ENCODE measurements around the gene MAPK8IP2.

The MAPK8IP2 gene
- 0.31 to 1.1 reads per million in 2 donors for total RNA-seq

- DNase-seq = no peak
These were observed at the start of gene MAPK8IP2 for GRCh38 chr22:50600538-50600937. Gene MAPK8IP2, plus strand, starts transcription at chr22:50600793. Its CDS starts 26 bp downstream, at chr22:50600819.

DNA sequence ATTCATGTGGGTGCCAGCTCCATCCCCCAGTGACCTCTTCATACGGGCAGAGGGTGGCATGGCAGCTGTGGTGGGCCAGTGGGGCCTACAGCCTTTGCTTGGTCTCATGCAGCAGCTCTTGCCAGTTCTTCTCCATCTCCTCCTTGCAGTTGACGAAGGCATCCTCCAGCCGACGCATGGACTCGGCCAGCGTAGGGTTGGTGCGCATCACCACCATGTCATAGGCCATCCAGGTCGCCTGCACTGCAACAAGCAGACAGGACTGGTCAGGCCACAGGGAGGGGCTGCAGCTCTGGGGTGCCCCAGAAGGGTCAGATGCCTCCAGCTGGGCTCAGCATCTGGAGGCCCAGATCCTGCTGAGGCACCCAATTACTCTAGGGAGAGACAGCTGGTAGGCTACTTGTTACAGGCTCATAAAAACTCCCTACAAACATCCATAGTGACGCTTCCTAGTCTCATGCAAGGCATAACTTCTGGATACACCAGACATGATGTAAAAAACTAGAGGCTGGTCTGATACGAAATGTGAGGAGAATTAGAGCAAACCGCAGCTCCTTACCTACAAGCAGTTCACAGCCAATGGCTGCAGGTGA is 49.3 kb upstream of the MAPK8IP2 start:
- DNase-seq = no peak

- no peak for DNase-seq
These were observed 47.3 kb upstream of the MAPK8IP2 start for GRCh38 chr22:50553310-50553709.

DNA sequence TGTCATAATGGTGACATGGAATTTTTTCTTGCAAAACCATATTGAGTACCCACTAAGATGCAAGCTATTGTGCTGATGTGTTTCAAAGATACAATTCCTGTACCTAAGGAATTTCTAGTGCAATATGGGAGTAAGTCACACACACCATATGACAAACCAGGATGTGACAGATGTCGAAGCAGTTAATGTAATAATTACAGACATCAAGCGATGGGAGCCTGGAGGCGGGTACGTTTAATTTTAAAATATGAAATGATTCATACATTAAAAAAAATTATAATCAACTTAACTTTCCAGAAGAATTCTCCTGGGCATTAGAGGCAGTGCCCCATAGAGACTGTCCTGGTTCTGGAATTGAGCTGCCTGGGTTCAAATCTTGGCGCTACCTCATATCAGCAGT is 43.9 kb upstream of the MAPK8IP2 start:
- DNase-seq = no peak

GRCh38 chr22:50560034-50560433 is 40.6 kb upstream of the MAPK8IP2 start:
- DNase-seq = no peak

DNA sequence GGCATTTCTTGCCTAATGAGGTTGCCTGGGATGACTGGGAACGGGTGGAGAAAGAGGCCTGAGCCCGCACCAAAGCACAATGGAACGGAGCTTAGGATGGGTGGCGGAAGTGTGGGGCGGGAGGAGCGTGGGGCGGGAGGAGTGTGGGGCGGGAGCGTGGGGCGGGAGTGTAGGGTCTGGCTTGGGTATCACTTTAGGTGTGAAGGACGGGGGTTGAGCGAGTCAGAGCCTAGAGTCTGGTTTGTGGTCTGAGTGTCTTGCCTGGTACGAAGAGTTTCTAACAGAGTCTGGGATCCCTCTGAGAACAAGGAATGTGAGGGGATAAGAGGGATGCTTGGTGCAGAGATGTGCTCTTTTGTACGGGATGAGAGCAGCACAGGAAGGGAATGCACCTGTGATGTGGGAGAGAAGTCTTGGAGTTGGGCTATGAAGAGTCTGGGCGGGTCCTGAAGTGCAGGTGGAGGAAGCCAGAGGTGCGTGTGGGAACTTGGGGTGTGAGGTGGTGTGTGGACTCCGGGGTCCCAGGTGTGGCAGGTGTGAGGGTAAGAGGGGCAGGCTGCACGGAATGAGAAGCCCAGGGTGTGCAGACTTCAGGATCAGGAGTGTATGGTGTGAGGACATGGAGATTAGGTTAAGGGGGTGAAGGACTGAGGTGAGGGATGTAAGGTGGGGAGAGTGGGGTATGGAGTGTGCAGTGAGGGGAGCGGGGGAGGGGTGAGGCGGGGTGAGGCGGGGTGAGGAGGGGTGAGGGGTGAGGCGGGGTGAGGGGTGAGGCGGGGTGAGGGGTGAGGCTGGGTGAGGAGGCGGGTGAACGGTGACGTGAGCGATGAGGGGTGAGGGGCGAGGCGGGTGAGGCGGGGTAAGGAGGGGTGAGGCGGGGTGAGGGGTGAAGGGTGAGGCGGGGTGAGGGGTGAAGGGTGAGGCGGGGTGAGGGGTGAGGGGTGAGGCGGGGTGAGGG is 38.9 kb upstream of the MAPK8IP2 start:
- no peak for DNase-seq

DNA sequence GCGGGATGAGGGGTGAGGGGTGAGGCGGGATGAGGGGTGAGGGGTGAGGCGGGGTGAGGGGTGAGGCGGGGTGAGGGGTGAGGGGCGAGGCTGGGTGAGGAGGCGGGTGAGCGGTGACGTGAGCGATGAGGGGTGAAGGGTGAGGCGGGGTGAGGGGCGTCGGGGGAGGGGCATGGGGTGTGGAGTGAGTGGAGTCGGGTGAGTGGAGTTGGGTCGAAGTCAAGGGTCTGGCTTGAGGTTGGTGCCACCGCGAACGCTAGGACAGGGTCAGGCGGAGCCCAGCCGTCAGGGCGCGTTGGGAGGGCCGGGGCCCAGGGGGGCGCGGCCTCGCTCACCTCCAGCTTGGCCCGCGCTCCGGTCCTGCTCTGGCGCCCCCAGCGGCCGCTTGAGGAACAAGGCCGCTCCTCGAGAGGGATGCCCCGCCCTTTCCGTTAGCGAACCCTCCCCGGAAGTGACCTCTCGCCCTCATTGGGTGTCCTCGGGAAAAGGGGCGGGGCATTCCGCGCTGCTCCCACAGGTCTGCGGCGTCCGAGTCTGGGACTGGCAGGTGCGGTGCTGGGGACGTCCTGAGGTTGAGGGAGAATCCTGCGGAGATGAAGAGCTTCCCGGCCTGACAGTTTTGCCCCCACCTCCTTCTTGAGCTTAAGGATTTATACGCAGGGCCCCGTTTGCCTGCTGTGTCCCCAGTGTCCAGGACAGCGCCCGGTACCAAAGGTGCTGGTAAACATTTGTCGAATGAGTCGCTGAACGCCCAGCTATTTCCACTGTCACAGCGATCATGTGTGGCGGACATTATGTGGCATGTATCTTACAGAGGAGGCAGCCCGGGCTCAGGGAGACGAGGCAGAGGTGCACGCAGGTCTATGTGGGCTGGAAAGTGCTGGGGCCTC is 37.8 kb upstream of the MAPK8IP2 start, which contains the start of gene SYCE3:
Gene SYCE3, minus strand, starts transcription at position 397 of the 890 bp plus-strand sequence. CDS start 6,514 bp downstream, outside the sequence.
- DNase-seq = peak; percentile 93 to 98 (median 95)

GRCh38 chr22:50563413-50564160 is 37.0 kb upstream of the MAPK8IP2 start:
- no peak for DNase-seq

GRCh38 chr22:50564289-50564688 is 36.3 kb upstream of the MAPK8IP2 start:
- DNase-seq = no peak

DNA sequence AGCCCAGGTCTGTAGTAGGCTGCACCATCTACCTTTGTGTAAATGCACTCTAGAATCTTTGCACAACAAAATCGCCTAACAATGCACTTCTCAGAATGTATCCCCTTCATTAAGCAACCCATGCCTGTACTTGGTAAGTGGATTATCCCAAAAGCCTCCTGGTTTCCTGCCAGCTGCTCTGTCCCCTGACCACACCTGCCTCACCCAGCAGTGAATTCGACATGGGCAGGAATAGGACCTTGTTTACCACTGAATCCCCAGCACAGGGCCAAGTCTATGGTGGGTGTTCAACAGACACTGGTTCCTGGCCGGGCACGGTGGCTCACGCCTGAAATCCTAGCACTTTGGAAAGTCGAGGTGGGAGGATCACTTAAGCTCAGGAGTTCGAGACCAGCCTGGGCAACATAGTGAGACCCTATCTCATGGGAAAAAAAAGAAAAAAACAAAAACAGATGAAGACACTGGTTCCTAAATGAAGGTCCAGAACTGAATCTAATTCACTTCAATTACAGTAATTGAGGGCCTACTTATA is 32.8 kb upstream of the MAPK8IP2 start:
- DNase-seq = no peak

GRCh38 chr22:50568626-50569025 is 32.0 kb upstream of the MAPK8IP2 start:
- DNase-seq = no peak

GRCh38 chr22:50569041-50569459 is 31.5 kb upstream of the MAPK8IP2 start:
- no peak for DNase-seq

- DNase-seq = no peak
These were observed 30.6 kb upstream of the MAPK8IP2 start for GRCh38 chr22:50569896-50570535.

- no peak for DNase-seq
These were observed 29.7 kb upstream of the MAPK8IP2 start for GRCh38 chr22:50570861-50571260.

DNA sequence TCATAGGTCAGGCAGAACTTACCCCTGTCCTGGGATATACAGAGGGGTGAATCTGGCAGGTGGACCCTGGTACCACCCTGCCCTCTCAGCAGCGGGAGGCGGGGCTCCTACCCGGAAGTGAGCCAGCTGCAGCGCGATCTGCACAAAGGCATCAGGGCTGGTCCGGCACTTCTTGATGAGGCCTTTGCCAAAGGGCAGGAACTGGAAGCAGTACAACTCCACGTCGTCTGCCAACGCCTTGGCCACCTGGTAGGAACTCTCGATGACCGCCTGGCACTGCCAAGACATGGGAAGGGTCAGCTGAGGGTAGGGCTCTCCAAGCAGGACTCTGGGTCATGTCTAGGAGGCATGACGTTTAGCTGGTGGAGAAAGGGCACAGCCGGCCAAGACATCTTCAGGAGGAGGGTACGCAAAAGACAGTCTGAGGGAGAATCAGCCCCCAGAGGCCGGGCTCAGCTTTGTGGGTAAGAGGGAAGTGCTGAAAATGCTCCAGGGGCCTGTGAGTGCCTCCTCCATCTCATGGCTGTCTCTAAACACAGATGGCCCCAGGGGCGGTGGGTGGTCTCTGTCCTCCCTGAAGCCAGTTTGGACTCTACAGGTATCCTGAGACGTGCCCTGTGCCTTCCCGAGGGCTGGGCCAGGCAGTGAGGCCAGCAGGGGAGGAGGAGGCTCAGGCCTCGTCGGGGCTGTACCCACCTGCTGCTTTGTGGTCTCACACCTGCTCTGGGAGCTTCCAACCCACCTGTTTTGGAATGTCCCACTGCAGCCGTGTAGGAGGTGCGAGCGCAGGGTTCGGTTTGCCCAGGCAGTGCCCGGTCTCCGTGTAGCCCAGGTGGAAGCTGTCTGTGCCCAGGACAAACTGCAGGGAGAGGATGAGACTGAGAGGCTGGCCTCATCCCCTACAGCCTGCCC is 29.1 kb upstream of the MAPK8IP2 start:
- no peak for DNase-seq

GRCh38 chr22:50572965-50573364 is 27.6 kb upstream of the MAPK8IP2 start:
- DNase-seq = no peak

GRCh38 chr22:50573491-50574382 is 26.9 kb upstream of the MAPK8IP2 start:
- no peak for DNase-seq

GRCh38 chr22:50574383-50574755 is 26.2 kb upstream of the MAPK8IP2 start:
- no peak for DNase-seq

GRCh38 chr22:50575426-50575941 is 25.1 kb upstream of the MAPK8IP2 start:
- DNase-seq = no peak
